HepG2 (cell line): ENCODE results near the gene UTP3. TPM values are rescaled to one million over a fixed set of nuclear protein-coding genes. Genes with fewer than 3 reads are reported as not detected.
A peak's percentile ranks its signal among the peaks of the same experiment; 100 is the strongest.

Experiments
- CBX1 ChIP-seq: IDR thresholded peaks from one replicate; pipeline ENCODE4 v1.6.1; 2016; ENCODE audit warnings: antibody characterized with exemption, low read depth
- CEBPG ChIP-seq: IDR thresholded peaks from 2 replicates; pipeline ENCODE4 v1.6.1; 2016
- E2F1 ChIP-seq: sonication (generic); formaldehyde crosslinking; IDR thresholded peaks from 2 replicates; pipeline ENCODE4 v1.5.0; 2020; ENCODE audit warnings: missing genetic modification reagents
- ELF4 ChIP-seq: sonication (generic); formaldehyde crosslinking; IDR thresholded peaks from 2 replicates; pipeline ENCODE4 v1.5.0; 2020; ENCODE audit warnings: missing genetic modification reagents, mild to moderate bottlenecking, moderate library complexity, borderline replicate concordance
- FOXP1 ChIP-seq, 2 experiments: fragments of 450-650 bp in 1 of 2; IDR thresholded peaks; 2 replicates each; pipeline ENCODE4 v1.6.1; 2017 to 2018; ENCODE audit warnings: antibody characterized with exemption in 1 of 2
- FUBP1 ChIP-seq: sonication (generic); formaldehyde crosslinking; IDR thresholded peaks from 2 replicates; pipeline ENCODE4 v1.5.1; 2020; ENCODE audit warnings: missing genetic modification reagents, mild to moderate bottlenecking, borderline replicate concordance
- HOXA5 ChIP-seq: sonication (generic); formaldehyde crosslinking; IDR thresholded peaks from 2 replicates; pipeline ENCODE4 v1.4.0; 2020; ENCODE audit warnings: missing genetic modification reagents
- ISX ChIP-seq: sonication (generic); formaldehyde crosslinking; conservative IDR thresholded peaks from 2 replicates; pipeline ENCODE4 v1.5.0; 2020; ENCODE audit warnings: missing genetic modification reagents
- MAFG ChIP-seq: sonication (generic); formaldehyde crosslinking; IDR thresholded peaks from 2 replicates; pipeline ENCODE4 v1.5.1; 2020; ENCODE audit warnings: mild to moderate bottlenecking, missing genetic modification reagents
- NFKBIZ ChIP-seq: IDR thresholded peaks from 2 replicates; pipeline ENCODE4 v1.6.1; 2018; ENCODE audit warnings: missing genetic modification reagents, missing compliant biosample characterization
- NKX3-1 ChIP-seq: sonication (generic); formaldehyde crosslinking; IDR thresholded peaks from 2 replicates; pipeline ENCODE4 v1.5.0; 2020; ENCODE audit warnings: missing genetic modification reagents
- PITX1 ChIP-seq: sonication (generic); formaldehyde crosslinking; IDR thresholded peaks from 2 replicates; pipeline ENCODE4 v1.5.1; 2020; ENCODE audit warnings: mild to moderate bottlenecking, missing genetic modification reagents
- PLRG1 ChIP-seq: fragments of 450-650 bp; conservative IDR thresholded peaks from 2 replicates; pipeline ENCODE4 v1.6.1; 2016
- PLSCR1 ChIP-seq: sonication (generic); formaldehyde crosslinking; IDR thresholded peaks from 2 replicates; pipeline ENCODE4 v1.5.0; 2020; ENCODE audit warnings: missing genetic modification reagents, mild to moderate bottlenecking, borderline replicate concordance
- SMC3 ChIP-seq: IDR thresholded peaks from 2 replicates; pipeline ENCODE4 v1.6.1; 2011; ENCODE audit warnings: low read length, improper control_type of control experiment
- ZKSCAN8 ChIP-seq: IDR thresholded peaks from 2 replicates; pipeline ENCODE4 v1.6.1; 2016; ENCODE audit warnings: borderline replicate concordance, missing genetic modification reagents, missing compliant biosample characterization
- ZNF160 ChIP-seq: sonication (generic); formaldehyde crosslinking; IDR thresholded peaks from 2 replicates; pipeline ENCODE4 v1.8.0; 2022; ENCODE audit warnings: mild to moderate bottlenecking, inconsistent platforms, missing genetic modification reagents
- ZNF235 ChIP-seq: sonication (generic); formaldehyde crosslinking; IDR thresholded peaks from 2 replicates; pipeline ENCODE4 v1.8.1; 2023; ENCODE audit warnings: mild to moderate bottlenecking, missing genetic modification reagents, borderline replicate concordance
- ZNF616 ChIP-seq: sonication (generic); formaldehyde crosslinking; IDR thresholded peaks from 2 replicates; pipeline ENCODE4 v1.5.0; 2020; ENCODE audit warnings: low read depth, mild to moderate bottlenecking, missing genetic modification reagents
- ZNF850 ChIP-seq: sonication (generic); formaldehyde crosslinking; conservative IDR thresholded peaks from 2 replicates; pipeline ENCODE4 v1.9.0; 2021; ENCODE audit warnings: mild to moderate bottlenecking, missing genetic modification reagents
- ZSCAN20 ChIP-seq: sonication (generic); formaldehyde crosslinking; IDR thresholded peaks from 2 replicates; pipeline ENCODE4 v1.4.0; 2020; ENCODE audit warnings: missing genetic modification reagents, mild to moderate bottlenecking, borderline replicate concordance
- polyA plus RNA-seq, 8 experiments: library from polyadenylated mRNA; depleted of rRNA in 3 of 8; stranded (reverse) in 7 of 8; unstranded in 1 of 8; fragments of >200 nt; fragmentation: Illumina TruSeq in 4 of 8; extraction: Trizol in 4 of 8; gene quantifications; 2 replicates each; pipeline versions ENCODE4 v1.2.1 to v1.2.3, GENCODE V29; 2011 to 2016; ENCODE audit warnings: low read depth in 4 of 8, missing spikeins in 1 of 8, mixed read lengths in 1 of 8; ENCODE audit not compliant: insufficient read depth in 1 of 8
- total RNA-seq, 5 experiments: library from RNA; depleted of rRNA; stranded (reverse); fragments of >200 nt; fragmentation: Illumina TruSeq; extraction: Trizol; gene quantifications; 2 replicates each; pipeline ENCODE4 v1.2.3, GENCODE V29; 2016; ENCODE audit warnings: low read depth in 1 of 5

UTP3 gene
- total and polyA plus RNA-seq, 2 of the 13 experiments (the other 11 are each of a cell fraction or from before 2014, with no cell fraction given), result 6.9 to 19.5 TPM

GRCh38 chr4:70687821-70688794 is at the start of gene UTP3 (continued):
- peak; percentile 93 for TF ChIP-seq HOXA5 (CRISPR knock-in tag)
- no peak; the same call in 1 of the 2 replicates for TF ChIP-seq PLSCR1
- peak; percentile 34; the same call in 1 of the 2 replicates for TF ChIP-seq SMC3
- 0 out of 2 replicates have a peak, but pooled peaks have one; percentile 17 for TF ChIP-seq ZNF616 (CRISPR knock-in tag)
- peak; percentile 94 for TF ChIP-seq CBX1
- peak; percentile 49 for TF ChIP-seq CEBPG
- no peak for TF ChIP-seq ISX (CRISPR knock-in tag)
- TF ChIP-seq FUBP1 (CRISPR knock-in tag), result no peak
- TF ChIP-seq ZNF235 (CRISPR knock-in tag), result no peak
- TF ChIP-seq ZNF160 (CRISPR knock-in tag), result peak; percentile 93
- no peak for TF ChIP-seq NFKBIZ (CRISPR knock-in tag)
- peak; percentile 79 for TF ChIP-seq ZKSCAN8 (CRISPR knock-in tag)
- no peak for TF ChIP-seq ELF4 (CRISPR knock-in tag)
- TF ChIP-seq ZNF850, result no peak
- no peak for TF ChIP-seq FOXP1 (IDR thresholded peaks at IDR 0.05)
- peak; percentile 26; the same call in 1 of the 2 replicates for TF ChIP-seq FOXP1 (CRISPR knock-in tag; IDR thresholded peaks at IDR 0.05)
- peak; percentile 87 for TF ChIP-seq PITX1 (CRISPR knock-in tag)
- TF ChIP-seq ZSCAN20 (CRISPR knock-in tag), result no peak
- TF ChIP-seq NKX3-1, result peak; percentile 86
- TF ChIP-seq MAFG (CRISPR knock-in tag), result no peak
- 0 out of 2 replicates have a peak, but pooled peaks have one; percentile 57 for TF ChIP-seq E2F1 (CRISPR knock-in tag)
- TF ChIP-seq PLRG1, result no peak
